ENCODE results near the gene HMCN1.

The HMCN1 gene

DNA sequence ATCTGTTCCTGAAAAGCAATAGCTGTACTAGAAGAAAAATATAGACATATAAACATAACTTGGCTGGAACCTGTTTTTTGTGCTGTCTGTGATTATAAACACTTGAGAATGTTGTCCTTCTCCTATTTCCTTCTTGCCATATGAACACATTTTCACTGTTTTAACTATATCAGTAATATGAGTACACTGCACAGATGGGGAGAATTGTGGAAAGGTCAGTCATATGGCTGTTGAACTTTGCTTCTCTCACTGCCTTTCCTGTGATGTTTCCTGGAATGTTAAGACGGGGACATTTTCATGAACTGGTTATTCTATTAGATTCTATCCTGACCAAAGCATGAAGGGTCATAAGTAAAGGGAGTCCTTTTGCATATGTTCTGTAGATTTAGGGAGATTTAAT lies 24.9 kb downstream of the HMCN1 start:
- H3K27ac ChIP-seq (ENCODE audit: low read depth, low read length): no peak overlapping the region
- no peak overlapping the region for H3K23ac ChIP-seq (ENCODE audit: low read length)
- no peak overlapping the region for H3K18ac ChIP-seq (ENCODE audit: low read length)
- H2AFZ ChIP-seq (ENCODE audit: insufficient read depth, low read length, poor library complexity): no peak overlapping the region
- H3K4ac ChIP-seq (ENCODE audit: low read depth, low read length): no peak overlapping the region
- H3K4me2 ChIP-seq (ENCODE audit: low read length): no peak overlapping the region
- H3K14ac ChIP-seq (ENCODE audit: low read length): no peak overlapping the region
- DNase-seq: no peak
- H4K8ac ChIP-seq (ENCODE audit: low read depth, low read length): no peak overlapping the region
- no peaks in the 10 kb centered on the region for H3K79me2 ChIP-seq (ENCODE audit: control insufficient read depth, insufficient read depth, low read length, poor library complexity)
- H2BK5ac ChIP-seq (ENCODE audit: low read depth, low read length, poor library complexity): no peak overlapping the region
- no peaks in the 10 kb centered on the region for H3K4me1 ChIP-seq (ENCODE audit: control insufficient read depth in 1 of 2, insufficient read depth in 2 of 2, low read length in 2 of 2)
- H3K4me3 ChIP-seq (ENCODE audit: low read depth, low read length): no peak overlapping the region
- H2BK12ac ChIP-seq (ENCODE audit: low read length): no peak overlapping the region
- WGBS (ENCODE audit: extremely low coverage, insufficient coverage, insufficient read length): no CpG with 5 or more reads among the region's 1 CpG
- no peak overlapping the region for H2BK120ac ChIP-seq (ENCODE audit: insufficient read depth, low read length, poor library complexity)
- H2AK5ac ChIP-seq (ENCODE audit: low read length): no peak overlapping the region
- no peak overlapping the region for H4K91ac ChIP-seq (ENCODE audit: low read depth, low read length)
- H3K27me3 ChIP-seq (ENCODE audit: insufficient read depth, low read length): no peaks in the 10 kb centered on the region
- H3K36me3 ChIP-seq (ENCODE audit: control insufficient read depth in 1 of 2, insufficient read depth in 2 of 2, low read length in 2 of 2): no peaks in the 10 kb centered on the region
- no peaks in the 10 kb centered on the region for H3K79me1 ChIP-seq (ENCODE audit: low read length)
- no peaks in the 10 kb centered on the region for H3K9me3 ChIP-seq (ENCODE audit: insufficient read depth, low read depth, low read length)
- no peak overlapping the region for H3K9ac ChIP-seq (ENCODE audit: low read length)
- no peak overlapping the region for H4K12ac ChIP-seq (ENCODE audit: low read depth, low read length)

- Histone ChIP-seq H3K79me1 (ENCODE audit: low read length) (no peaks in the 10 kb centered on the region), H3K4me3 (ENCODE audit: low read depth, low read length) (no peak overlapping the region), H2AK5ac (ENCODE audit: low read length) (no peak overlapping the region), H4K91ac (ENCODE audit: low read depth, low read length) (no peak overlapping the region), H3K14ac (ENCODE audit: low read length) (no peak overlapping the region), H3K27me3 (ENCODE audit: insufficient read depth, low read length) (no peaks in the 10 kb centered on the region), H3K4me1 (ENCODE audit: control insufficient read depth in 1 of 2, insufficient read depth in 2 of 2, low read length in 2 of 2) (no peaks in the 10 kb centered on the region), H2BK120ac (ENCODE audit: insufficient read depth, low read length, poor library complexity) (no peak overlapping the region), H3K18ac (ENCODE audit: low read length) (no peak overlapping the region), H4K12ac (ENCODE audit: low read depth, low read length) (no peak overlapping the region), H3K23ac (ENCODE audit: low read length) (no peak overlapping the region), H3K4me2 (ENCODE audit: low read length) (no peak overlapping the region), H3K9me3 (ENCODE audit: insufficient read depth, low read depth, low read length) (no peaks in the 10 kb centered on the region), H3K36me3 (ENCODE audit: control insufficient read depth in 1 of 2, insufficient read depth in 2 of 2, low read length in 2 of 2) (no peaks in the 10 kb centered on the region), H2BK12ac (ENCODE audit: low read length) (no peak overlapping the region), H2AFZ (ENCODE audit: insufficient read depth, low read length, poor library complexity) (no peak overlapping the region), H2BK5ac (ENCODE audit: low read depth, low read length, poor library complexity) (no peak overlapping the region), H3K9ac (ENCODE audit: low read length) (no peak overlapping the region), H3K27ac (ENCODE audit: low read depth, low read length) (no peak overlapping the region), H3K79me2 (ENCODE audit: control insufficient read depth, insufficient read depth, low read length, poor library complexity) (no peaks in the 10 kb centered on the region), H3K4ac (ENCODE audit: low read depth, low read length) (no peak overlapping the region), H4K8ac (ENCODE audit: low read depth, low read length) (no peak overlapping the region)
- DNase-seq: peak in 1 of 2 donors; percentile 6
- no CpG with 5 or more reads among the region's 3 CpGs for WGBS (ENCODE audit: extremely low coverage, insufficient coverage, insufficient read length)
Measured at GRCh38 chr1:185761841-185762240, 27.6 kb downstream of the HMCN1 start.

DNA sequence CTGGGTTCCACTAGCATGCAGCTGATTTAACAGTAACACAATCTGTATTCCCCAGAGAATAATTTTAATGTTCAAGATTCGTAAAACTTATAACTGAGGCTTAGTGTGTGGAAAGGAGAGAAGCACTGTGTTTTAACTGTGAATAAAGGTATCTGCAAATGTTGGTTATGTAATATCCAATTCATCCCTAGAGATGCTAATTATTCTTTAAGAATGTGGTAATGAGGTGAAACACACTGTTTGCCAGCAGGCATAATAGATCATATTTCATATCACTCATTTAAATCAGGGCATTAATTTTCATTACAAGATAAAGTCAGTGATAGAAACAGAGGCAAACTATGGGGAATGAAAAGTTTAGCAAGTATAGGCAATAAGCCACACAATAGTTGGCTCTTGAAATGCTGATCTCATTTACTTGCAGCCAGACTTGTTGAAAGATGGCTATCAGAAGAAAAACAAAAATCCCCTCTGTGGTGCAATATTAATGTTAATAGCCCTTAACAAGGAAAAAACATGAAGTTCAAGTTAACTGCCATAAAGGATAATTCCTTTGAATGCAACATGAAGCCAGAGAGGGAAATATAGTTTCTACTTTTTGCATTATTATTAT lies 33.4 kb downstream of the HMCN1 start:
- no peak overlapping the region for H4K91ac ChIP-seq (ENCODE audit: low read depth, low read length)
- H3K14ac ChIP-seq (ENCODE audit: low read length): no peak overlapping the region
- DNase-seq: no peak
- no peak overlapping the region for H2BK12ac ChIP-seq (ENCODE audit: low read length)
- H2AK5ac ChIP-seq (ENCODE audit: low read length): no peak overlapping the region
- H2BK5ac ChIP-seq (ENCODE audit: low read depth, low read length, poor library complexity): no peak overlapping the region
- no CpG with 5 or more reads among the region's 1 CpG for whole genome bisulfite sequencing (ENCODE audit: extremely low coverage, insufficient coverage, insufficient read length)
- H3K4me1 ChIP-seq (ENCODE audit: control insufficient read depth in 1 of 2, insufficient read depth in 2 of 2, low read length in 2 of 2): no peaks in the 10 kb centered on the region
- no peaks in the 10 kb centered on the region for H3K27me3 ChIP-seq (ENCODE audit: insufficient read depth, low read length)
- H3K23ac ChIP-seq (ENCODE audit: low read length): no peak overlapping the region
- no peak overlapping the region for H2AFZ ChIP-seq (ENCODE audit: insufficient read depth, low read length, poor library complexity)
- no peaks in the 10 kb centered on the region for H3K79me1 ChIP-seq (ENCODE audit: low read length)
- H2BK120ac ChIP-seq (ENCODE audit: insufficient read depth, low read length, poor library complexity): no peak overlapping the region
- no peaks in the 10 kb centered on the region for H3K36me3 ChIP-seq (ENCODE audit: control insufficient read depth in 1 of 2, insufficient read depth in 2 of 2, low read length in 2 of 2)
- no peak overlapping the region for H3K4me3 ChIP-seq (ENCODE audit: low read depth, low read length)
- H3K18ac ChIP-seq (ENCODE audit: low read length): no peak overlapping the region
- H3K79me2 ChIP-seq (ENCODE audit: control insufficient read depth, insufficient read depth, low read length, poor library complexity): no peaks in the 10 kb centered on the region
- H3K9me3 ChIP-seq (ENCODE audit: insufficient read depth, low read depth, low read length): no peaks in the 10 kb centered on the region
- no peak overlapping the region for H4K12ac ChIP-seq (ENCODE audit: low read depth, low read length)
- H3K27ac ChIP-seq (ENCODE audit: low read depth, low read length): no peak overlapping the region
- H4K8ac ChIP-seq (ENCODE audit: low read depth, low read length): no peak overlapping the region
- H3K4ac ChIP-seq (ENCODE audit: low read depth, low read length): no peak overlapping the region
- no peak overlapping the region for H3K4me2 ChIP-seq (ENCODE audit: low read length)
- H3K9ac ChIP-seq (ENCODE audit: low read length): no peak overlapping the region

DNA sequence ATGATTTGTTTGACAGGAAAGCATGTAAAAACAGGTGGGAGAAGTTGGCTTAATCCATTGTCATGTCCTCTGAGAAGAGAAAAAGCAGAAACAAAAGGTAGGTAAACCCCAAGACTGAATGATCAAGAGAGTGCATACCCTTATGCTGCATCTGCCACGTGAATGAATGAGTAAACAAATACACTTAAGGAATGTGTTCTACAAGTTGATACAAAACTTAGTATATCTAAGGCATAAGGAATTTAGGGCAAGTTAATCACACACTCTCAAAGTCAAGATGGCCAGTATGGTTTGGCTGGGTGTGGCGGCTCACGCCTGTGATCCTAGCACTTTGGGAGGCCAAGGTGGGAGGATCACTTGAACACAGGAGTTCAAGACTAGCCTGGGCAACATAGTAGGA lies 34.2 kb downstream of the HMCN1 start:
- Histone ChIP-seq H3K14ac (ENCODE audit: low read length) (no peak overlapping the region), H2AFZ (ENCODE audit: insufficient read depth, low read length, poor library complexity) (no peak overlapping the region), H3K79me1 (ENCODE audit: low read length) (no peaks in the 10 kb centered on the region), H3K4ac (ENCODE audit: low read depth, low read length) (no peak overlapping the region), H3K4me1 (ENCODE audit: control insufficient read depth in 1 of 2, insufficient read depth in 2 of 2, low read length in 2 of 2) (no peaks in the 10 kb centered on the region), H2AK5ac (ENCODE audit: low read length) (no peak overlapping the region), H3K9me3 (ENCODE audit: insufficient read depth, low read depth, low read length) (no peaks in the 10 kb centered on the region), H3K4me3 (ENCODE audit: low read depth, low read length) (no peak overlapping the region), H2BK5ac (ENCODE audit: low read depth, low read length, poor library complexity) (no peak overlapping the region), H3K4me2 (ENCODE audit: low read length) (no peak overlapping the region), H4K12ac (ENCODE audit: low read depth, low read length) (no peak overlapping the region), H3K23ac (ENCODE audit: low read length) (no peak overlapping the region), H3K27ac (ENCODE audit: low read depth, low read length) (no peak overlapping the region), H2BK120ac (ENCODE audit: insufficient read depth, low read length, poor library complexity) (no peak overlapping the region), H4K91ac (ENCODE audit: low read depth, low read length) (no peak overlapping the region), H2BK12ac (ENCODE audit: low read length) (no peak overlapping the region), H3K9ac (ENCODE audit: low read length) (no peak overlapping the region), H3K27me3 (ENCODE audit: insufficient read depth, low read length) (no peaks in the 10 kb centered on the region), H4K8ac (ENCODE audit: low read depth, low read length) (no peak overlapping the region), H3K36me3 (ENCODE audit: control insufficient read depth in 1 of 2, insufficient read depth in 2 of 2, low read length in 2 of 2) (no peaks in the 10 kb centered on the region), H3K79me2 (ENCODE audit: control insufficient read depth, insufficient read depth, low read length, poor library complexity) (no peaks in the 10 kb centered on the region), H3K18ac (ENCODE audit: low read length) (no peak overlapping the region)
- DNase-seq: no peak
- WGBS (ENCODE audit: extremely low coverage, insufficient coverage, insufficient read length): no CpG with 5 or more reads among the region's 3 CpGs

Data from trophoblast cell (in vitro differentiated cells and primary cell).